GM23338 (cell line): Measurements from ENCODE around the gene FAM241A. TPM values are rescaled to one million over a fixed set of nuclear protein-coding genes. Genes with fewer than 3 reads are reported as not detected.

Source experiments
- ATAC-seq: fragments of 200-7000 bp; cut with Tn5 transposase; 3 replicates; pipeline ENCODE4 v1.9.1; 2020
- DNase-seq: peaks from one replicate; pipeline ENCODE4 v3.0.0-alpha.2; 2015; ENCODE audit warnings: low spot score
- H2AFZ ChIP-seq: fragments of 200-600 bp; sonication (generic); 2 replicates; pipeline ENCODE4 v1.8.0; 2016; ENCODE audit warnings: antibody characterized with exemption, mild to moderate bottlenecking, moderate library complexity
- H3F3A ChIP-seq: fragments of 200-600 bp; sonication (generic); replicated peaks from 2 replicates; pipeline ENCODE4 v1.8.0; 2017; ENCODE audit warnings: antibody characterized with exemption, mixed run types, low read depth
- H3K27ac ChIP-seq: fragments of 200-600 bp; sonication (generic); 2 replicates; pipeline ENCODE4 v1.6.1; 2016; ENCODE audit warnings: low read depth
- H3K27me3 ChIP-seq: fragments of 200-600 bp; sonication (generic); 2 replicates; pipeline ENCODE4 v1.8.0; 2016; ENCODE audit warnings: mild to moderate bottlenecking, mixed run types, moderate library complexity; ENCODE audit not compliant: insufficient read depth
- H3K36me3 ChIP-seq: fragments of 200-600 bp; sonication (generic); 2 replicates; pipeline ENCODE4 v1.8.0; 2016; ENCODE audit warnings: mild to moderate bottlenecking; ENCODE audit not compliant: insufficient read depth
- H3K4me1 ChIP-seq: fragments of 200-600 bp; sonication (generic); 2 replicates; pipeline ENCODE4 v1.8.0; 2016; ENCODE audit warnings: mild to moderate bottlenecking, moderate library complexity; ENCODE audit not compliant: insufficient read depth
- H3K4me2 ChIP-seq: fragments of 200-600 bp; sonication (generic); 2 replicates; pipeline ENCODE4 v1.7.1; 2017; ENCODE audit warnings: mixed run types
- H3K4me3 ChIP-seq: fragments of 200-600 bp; sonication (generic); 2 replicates; pipeline ENCODE4 v1.6.1; 2016; ENCODE audit warnings: mixed run types
- H3K79me2 ChIP-seq: fragments of 200-600 bp; sonication (generic); replicated peaks from 2 replicates; pipeline ENCODE4 v1.8.0; 2017; ENCODE audit warnings: mild to moderate bottlenecking; ENCODE audit not compliant: insufficient read depth
- H3K9me2 ChIP-seq: fragments of 200-600 bp; sonication (generic); 2 replicates; pipeline ENCODE4 v1.8.0; 2017; ENCODE audit not compliant: insufficient read depth
- H4K20me1 ChIP-seq: fragments of 200-600 bp; sonication (generic); replicated peaks from 2 replicates; pipeline ENCODE4 v1.8.0; 2017; ENCODE audit warnings: mild to moderate bottlenecking; ENCODE audit not compliant: insufficient read depth
- H3K27ac Mint-ChIP-seq: 2 replicates; pipeline ENCODE4 v1.8.0; 2020; ENCODE audit warnings: inconsistent platforms, mild to moderate bottlenecking, moderate library complexity, mixed read lengths
- H3K27me3 Mint-ChIP-seq: 3 replicates; pipeline ENCODE4 v1.8.0; 2022; ENCODE audit warnings: low read depth, mild to moderate bottlenecking, moderate library complexity, mixed read lengths, inconsistent platforms; ENCODE audit not compliant: insufficient read depth, poor library complexity
- H3K36me3 Mint-ChIP-seq: 3 replicates; pipeline ENCODE4 v1.8.0; 2021; ENCODE audit warnings: low read depth, mild to moderate bottlenecking, inconsistent platforms, moderate library complexity, mixed read lengths
- H3K4me1 Mint-ChIP-seq: 3 replicates; pipeline ENCODE4 v1.8.0; 2020; ENCODE audit warnings: mild to moderate bottlenecking, inconsistent platforms, mixed read lengths
- H3K4me3 Mint-ChIP-seq: 3 replicates; pipeline ENCODE4 v1.8.0; 2021; ENCODE audit warnings: moderate library complexity, mild to moderate bottlenecking, inconsistent platforms, mixed read lengths
- H3K9me3 Mint-ChIP-seq: 3 replicates; pipeline ENCODE4 v1.8.0; 2020; ENCODE audit warnings: moderate library complexity, mild to moderate bottlenecking, inconsistent platforms, mixed read lengths
- CREB1 ChIP-seq: fragments of 250-450 bp; sonication (Bioruptor Pico); IDR thresholded peaks from 2 replicates; pipeline ENCODE4 v1.5.0; 2020; ENCODE audit warnings: low read depth, mild to moderate bottlenecking, moderate library complexity
- CTCF ChIP-seq, 2 experiments: fragments of 200-600 bp in 1 of 2; sonication (generic) in 1 of 2; conservative IDR thresholded peaks; 2 replicates each; pipeline versions ENCODE4 v1.5.1 to v1.6.1; 2016 to 2017; ENCODE audit warnings: antibody characterized with exemption in 2 of 2, low read depth in 2 of 2, mild to moderate bottlenecking in 2 of 2, moderate library complexity in 1 of 2
- ETS1 ChIP-seq: IDR thresholded peaks from 2 replicates; pipeline ENCODE4 v1.6.1; 2016; ENCODE audit warnings: antibody characterized with exemption
- EZH2 ChIP-seq: fragments of 200-600 bp; sonication (generic); IDR thresholded peaks from one replicate; pipeline ENCODE4 v1.8.0; 2017; ENCODE audit warnings: antibody characterized with exemption, mild to moderate bottlenecking, low read depth; ENCODE audit not compliant: unreplicated experiment
- EZH2phosphoT487 ChIP-seq: fragments of 200-600 bp; sonication (generic); IDR thresholded peaks from one replicate; pipeline ENCODE4 v1.8.1; 2018; ENCODE audit warnings: antibody characterized with exemption; ENCODE audit not compliant: unreplicated experiment
- JUNB ChIP-seq: IDR thresholded peaks from one replicate; pipeline ENCODE4 v1.6.1; 2016; ENCODE audit warnings: antibody characterized with exemption; ENCODE audit not compliant: unreplicated experiment
- POLR2AphosphoS5 ChIP-seq: IDR thresholded peaks from 2 replicates; pipeline ENCODE4 v1.6.1; 2016; ENCODE audit warnings: antibody characterized with exemption, low read depth
- REST ChIP-seq: IDR thresholded peaks from one replicate; pipeline ENCODE4 v1.6.1; 2018; ENCODE audit warnings: antibody characterized with exemption; ENCODE audit not compliant: unreplicated experiment
- STAT1 ChIP-seq: IDR thresholded peaks from one replicate; pipeline ENCODE4 v1.6.1; 2016; ENCODE audit warnings: antibody characterized with exemption; ENCODE audit not compliant: unreplicated experiment
- ZNF114 ChIP-seq: fragments of 250-450 bp; sonication (Bioruptor Pico); IDR thresholded peaks from 2 replicates; pipeline ENCODE4 v1.5.0; 2020; ENCODE audit warnings: mild to moderate bottlenecking, moderate library complexity
- ZNF331 ChIP-seq: fragments of 250-450 bp; sonication (Bioruptor Pico); IDR thresholded peaks from 2 replicates; pipeline ENCODE4 v1.5.0; 2020; ENCODE audit warnings: low read depth, mild to moderate bottlenecking, moderate library complexity
- ZNF462 ChIP-seq: fragments of 250-450 bp; sonication (Bioruptor Pico); IDR thresholded peaks from 2 replicates; pipeline ENCODE4 v1.5.0; 2020; ENCODE audit warnings: mild to moderate bottlenecking, moderate library complexity
- polyA plus RNA-seq: library from polyadenylated mRNA; unstranded; fragments of >200 nt; fragmentation: Nextera tagmentation; extraction: Ambion mirVana; gene quantifications from 2 replicates; pipeline ENCODE4 v1.2.1, GENCODE V29; 2016
- total RNA-seq: library from RNA; depleted of rRNA; stranded (reverse); fragments of >200 nt; shearing (Covaris generic); gene quantifications from 2 replicates; pipeline ENCODE4 v1.2.3, GENCODE V29; 2014

Gene FAM241A
- total and polyA plus RNA-seq, 2 experiments from 2014 or later = 0.58 to 0.63 TPM

- H3K9me3 Mint-ChIP-seq = no peaks in the 10 kb centered on the region
- Histone ChIP-seq H3K79me2 (no peaks in the 10 kb centered on the region), H3F3A (no peaks in the 10 kb centered on the region), H2AFZ (no peak overlapping the region), H3K4me3 (no peak overlapping the region), H3K36me3 (no peaks in the 10 kb centered on the region), H3K4me1 (no peaks in the 10 kb centered on the region), H3K27ac (no peak overlapping the region), H3K9me2 (no peaks in the 10 kb centered on the region; the same call in 1 of the 2 replicates), H4K20me1 (no peaks in the 10 kb centered on the region), H3K4me2 (no peak overlapping the region), H3K27me3 (no peaks in the 10 kb centered on the region)
- H3K27me3 Mint-ChIP-seq = no peaks in the 10 kb centered on the region
- no peak overlapping the region for H3K27ac Mint-ChIP-seq
- TF ChIP-seq EZH2phosphoT487 (no peak), CTCF (conservative IDR thresholded peaks at IDR 0.05; ENCODE audit: low read depth in 2 of 2) (no peak), EZH2 (no peak), POLR2AphosphoS5 (no peak), ZNF462 (no peak), ZNF114 (CRISPR knock-in tag) (no peak), ZNF331 (CRISPR knock-in tag) (no peak), JUNB (no peak), STAT1 (no peak), REST (no peak), ETS1 (no peak), CREB1 (CRISPR knock-in tag) (no peak)
- ATAC-seq (no peak), DNase-seq (no peak)
- H3K4me3 Mint-ChIP-seq = no peak overlapping the region
- no peaks in the 10 kb centered on the region for H3K36me3 Mint-ChIP-seq
- H3K4me1 Mint-ChIP-seq = no peaks in the 10 kb centered on the region
Measured at GRCh38 chr4:112176596-112176995, 31.3 kb downstream of the FAM241A start.
